Measurements from ENCODE around the gene RBBP5.

DNA sequence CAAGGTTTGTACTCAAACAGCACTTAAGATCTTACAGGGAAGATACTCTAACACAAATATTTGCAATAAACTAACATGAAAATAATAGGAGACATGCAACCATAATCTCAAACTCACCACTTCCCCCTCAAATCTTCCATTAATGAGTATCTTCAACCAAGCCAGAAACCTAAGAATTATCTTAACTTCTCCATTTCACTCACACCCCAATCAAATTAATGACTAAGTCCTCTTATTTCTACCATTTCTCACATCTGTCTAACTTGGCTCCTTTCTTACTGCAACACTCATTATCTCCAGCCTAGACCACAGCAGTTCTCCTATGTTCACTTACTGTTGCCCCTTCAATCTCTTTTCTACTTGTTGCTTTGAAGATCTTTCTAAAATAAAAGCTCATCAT is 10.4 kb downstream of the RBBP5 start:
- TF ChIP-seq, protein P1, sequence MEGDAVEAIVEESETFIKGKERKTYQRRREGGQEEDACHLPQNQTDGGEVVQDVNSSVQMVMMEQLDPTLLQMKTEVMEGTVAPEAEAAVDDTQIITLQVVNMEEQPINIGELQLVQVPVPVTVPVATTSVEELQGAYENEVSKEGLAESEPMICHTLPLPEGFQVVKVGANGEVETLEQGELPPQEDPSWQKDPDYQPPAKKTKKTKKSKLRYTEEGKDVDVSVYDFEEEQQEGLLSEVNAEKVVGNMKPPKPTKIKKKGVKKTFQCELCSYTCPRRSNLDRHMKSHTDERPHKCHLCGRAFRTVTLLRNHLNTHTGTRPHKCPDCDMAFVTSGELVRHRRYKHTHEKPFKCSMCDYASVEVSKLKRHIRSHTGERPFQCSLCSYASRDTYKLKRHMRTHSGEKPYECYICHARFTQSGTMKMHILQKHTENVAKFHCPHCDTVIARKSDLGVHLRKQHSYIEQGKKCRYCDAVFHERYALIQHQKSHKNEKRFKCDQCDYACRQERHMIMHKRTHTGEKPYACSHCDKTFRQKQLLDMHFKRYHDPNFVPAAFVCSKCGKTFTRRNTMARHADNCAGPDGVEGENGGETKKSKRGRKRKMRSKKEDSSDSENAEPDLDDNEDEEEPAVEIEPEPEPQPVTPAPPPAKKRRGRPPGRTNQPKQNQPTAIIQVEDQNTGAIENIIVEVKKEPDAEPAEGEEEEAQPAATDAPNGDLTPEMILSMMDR (IDR thresholded peaks at IDR 0.05 in 4 of 5, conservative IDR thresholded peaks at IDR 0.05 in 1 of 5), result no peak
- no peak for TF ChIP-seq POLR2A (IDR thresholded peaks at IDR 0.05)

Data from gastrocnemius medialis (tissue), 4 donors.